HG03108 (cell line): ENCODE measurements around the gene INTS4.
"Not testable (repeated sequence)": the region's sequence is repeated elsewhere in the genome, so short reads cannot be mapped to it uniquely, and the experiment has no call there.

Experiments used
- ATAC-seq: cut with Tn5 transposase; IDR thresholded peaks from one replicate; pipeline ENCODE4 v1.9.1; 2021; ENCODE audit warnings: moderate library complexity; ENCODE audit not compliant: unreplicated experiment

The INTS4 gene

GRCh38 chr11:78023426-78023825, 29.0 kb upstream of the INTS4 start:
- ATAC-seq = no peak

GRCh38 chr11:78022397-78023396, 28.2 kb upstream of the INTS4 start, which contains the start of gene KCTD14:
KCTD14 (minus strand) TSS chr11:78023276; CDS start chr11:78023249, 27 bp downstream.
- no peak for ATAC-seq

- no peak for ATAC-seq
Measured at GRCh38 chr11:78021611-78022010, 27.1 kb upstream of the INTS4 start.

- no peak for ATAC-seq
Measured at GRCh38 chr11:78020246-78020645, 25.8 kb upstream of the INTS4 start.

GRCh38 chr11:78019808-78020207, 25.3 kb upstream of the INTS4 start:
- no peak for ATAC-seq

GRCh38 chr11:78015878-78016277, 21.4 kb upstream of the INTS4 start:
- ATAC-seq = no peak

GRCh38 chr11:78014937-78015520, 20.6 kb upstream of the INTS4 start:
- not testable (repeated sequence) for ATAC-seq

- no peak for ATAC-seq
Measured at GRCh38 chr11:78011301-78011700, 16.8 kb upstream of the INTS4 start.

- no peak for ATAC-seq
Measured at GRCh38 chr11:78010755-78011154, 16.3 kb upstream of the INTS4 start.

GRCh38 chr11:78010304-78010703, 15.8 kb upstream of the INTS4 start:
- no peak for ATAC-seq

- no peak for ATAC-seq
Measured at GRCh38 chr11:78009062-78009461, 14.6 kb upstream of the INTS4 start.

GRCh38 chr11:78000193-78000592, 5.7 kb upstream of the INTS4 start:
- no peak for ATAC-seq

GRCh38 chr11:77999446-78000030, 5.1 kb upstream of the INTS4 start:
- no peak for ATAC-seq

- no peak for ATAC-seq
Measured at GRCh38 chr11:77993902-77994301, 566 bp downstream of the INTS4 start.

GRCh38 chr11:77990981-77991380, 3.5 kb downstream of the INTS4 start:
- no peak for ATAC-seq

- ATAC-seq = not testable (repeated sequence)
Measured at GRCh38 chr11:77986456-77986855, 8.0 kb downstream of the INTS4 start.

- ATAC-seq = no peak
Measured at GRCh38 chr11:77981346-77981947, 13.0 kb downstream of the INTS4 start.

- no peak for ATAC-seq
Measured at GRCh38 chr11:77968337-77968736, 26.1 kb downstream of the INTS4 start.

GRCh38 chr11:77967753-77968152, 26.7 kb downstream of the INTS4 start:
- no peak for ATAC-seq

GRCh38 chr11:77967121-77967520, 27.3 kb downstream of the INTS4 start:
- no peak for ATAC-seq

- no peak for ATAC-seq
Measured at GRCh38 chr11:77966338-77966737, 28.1 kb downstream of the INTS4 start.
